OCI-LY1 (cell line): ENCODE results near the gene LARP4B.

Experiments
- CTCF ChIP-seq: fragments of 200-600 bp; sonication (generic), shearing (Covaris generic); IDR thresholded peaks from 2 replicates; pipeline ENCODE4 v1.5.1; 2017; ENCODE audit warnings: mild to moderate bottlenecking, antibody characterized with exemption, low read length, moderate library complexity, mixed read lengths
- EZH2 ChIP-seq: fragments of 200-600 bp; sonication (generic), shearing (Covaris generic); IDR thresholded peaks from 2 replicates; pipeline ENCODE4 v1.8.0; 2017; ENCODE audit warnings: borderline replicate concordance, mixed run types, mild to moderate bottlenecking, antibody characterized with exemption, low read length, moderate library complexity, mixed read lengths

GRCh38 chr10:964321-964987 is 32.9 kb upstream of the LARP4B start:
- no peak for TF ChIP-seq CTCF
- TF ChIP-seq EZH2: no peak
